ENCODE measurements around the gene TPK1.

DNA sequence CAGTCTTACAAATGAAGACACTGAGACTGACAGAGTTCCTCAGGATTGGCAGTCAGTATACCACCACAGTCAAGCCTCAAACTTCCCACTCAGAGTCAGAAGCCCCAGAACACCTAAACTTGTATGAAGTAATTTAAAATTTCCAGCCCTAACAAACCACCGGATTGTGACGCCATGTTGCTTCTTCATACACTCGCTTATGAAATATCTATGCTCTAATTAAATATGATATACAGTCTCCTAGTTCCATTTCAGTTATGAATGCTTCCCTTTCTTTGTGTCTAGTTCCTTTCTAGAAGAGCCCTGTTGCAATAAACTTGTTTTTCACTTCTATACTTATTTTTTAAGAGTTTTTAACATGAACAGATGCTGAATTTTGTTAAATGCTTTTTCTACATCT is 260.4 kb downstream of the TPK1 start:
- TF ChIP-seq, protein P1, sequence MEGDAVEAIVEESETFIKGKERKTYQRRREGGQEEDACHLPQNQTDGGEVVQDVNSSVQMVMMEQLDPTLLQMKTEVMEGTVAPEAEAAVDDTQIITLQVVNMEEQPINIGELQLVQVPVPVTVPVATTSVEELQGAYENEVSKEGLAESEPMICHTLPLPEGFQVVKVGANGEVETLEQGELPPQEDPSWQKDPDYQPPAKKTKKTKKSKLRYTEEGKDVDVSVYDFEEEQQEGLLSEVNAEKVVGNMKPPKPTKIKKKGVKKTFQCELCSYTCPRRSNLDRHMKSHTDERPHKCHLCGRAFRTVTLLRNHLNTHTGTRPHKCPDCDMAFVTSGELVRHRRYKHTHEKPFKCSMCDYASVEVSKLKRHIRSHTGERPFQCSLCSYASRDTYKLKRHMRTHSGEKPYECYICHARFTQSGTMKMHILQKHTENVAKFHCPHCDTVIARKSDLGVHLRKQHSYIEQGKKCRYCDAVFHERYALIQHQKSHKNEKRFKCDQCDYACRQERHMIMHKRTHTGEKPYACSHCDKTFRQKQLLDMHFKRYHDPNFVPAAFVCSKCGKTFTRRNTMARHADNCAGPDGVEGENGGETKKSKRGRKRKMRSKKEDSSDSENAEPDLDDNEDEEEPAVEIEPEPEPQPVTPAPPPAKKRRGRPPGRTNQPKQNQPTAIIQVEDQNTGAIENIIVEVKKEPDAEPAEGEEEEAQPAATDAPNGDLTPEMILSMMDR (IDR thresholded peaks at IDR 0.05) = no peak
- TF ChIP-seq EZH2 (IDR thresholded peaks at IDR 0.05) = no peak

All from neural progenitor cell (in vitro differentiated cells).